Keratinocyte (primary cell): Measurements from ENCODE around the gene SULT1C2. TPM values are rescaled to one million over a fixed set of nuclear protein-coding genes. Genes with fewer than 3 reads are reported as not detected.

ENCODE experiments used
- DNase-seq: peaks from one replicate; pipeline ENCODE4 v3.0.0-alpha.2; 2011; ENCODE audit warnings: low read depth, missing footprints, low spot score
- FAIRE-seq: peaks from 2 replicates; lab custom pipeline; 2011; peaks lifted over from hg19 to GRCh38; lab: Jason Lieb, UNC
- H2AFZ ChIP-seq: 2 replicates; pipeline ENCODE4 v1.6.0; 2012; ENCODE audit warnings: low read length, control low read depth, inconsistent platforms; ENCODE audit not compliant: control insufficient read depth
- H3K27ac ChIP-seq: 2 replicates; pipeline ENCODE4 v1.5.1; 2011; ENCODE audit warnings: low read length; ENCODE audit not compliant: control insufficient read depth, insufficient read depth
- H3K27me3 ChIP-seq: 3 replicates; pipeline ENCODE4 v1.6.0; 2011; ENCODE audit warnings: low read length; ENCODE audit not compliant: control insufficient read depth, insufficient read depth; ENCODE audit errors: extremely low read depth
- H3K36me3 ChIP-seq, 2 experiments: 2 replicates in 1 of 2; 3 replicates in 1 of 2; pipeline ENCODE4 v1.5.1; 2011; ENCODE audit warnings: low read length in 2 of 2, mild to moderate bottlenecking in 1 of 2; ENCODE audit not compliant: control insufficient read depth in 2 of 2, insufficient read depth in 2 of 2; ENCODE audit errors: extremely low read depth in 1 of 2
- H3K4me1 ChIP-seq: 3 replicates; pipeline ENCODE4 v1.5.1; 2011; ENCODE audit warnings: low read length; ENCODE audit not compliant: control insufficient read depth, insufficient read depth; ENCODE audit errors: extremely low read depth
- H3K4me2 ChIP-seq: 3 replicates; pipeline ENCODE4 v1.6.0; 2011; ENCODE audit warnings: low read depth, low read length; ENCODE audit not compliant: control insufficient read depth, insufficient read depth; ENCODE audit errors: extremely low read depth
- H3K4me3 ChIP-seq, 3 experiments: fragments of 200-600 bp in 1 of 3; sonication (generic) in 1 of 3; 2 replicates in 2 of 3; 3 replicates in 1 of 3; pipeline ENCODE4 v1.5.1; 2011 to 2016; ENCODE audit warnings: low read length in 3 of 3, mild to moderate bottlenecking in 3 of 3, control low read depth in 2 of 3, inconsistent platforms in 1 of 3, low read depth in 1 of 3, mixed read lengths in 1 of 3, mixed run types in 1 of 3, moderate library complexity in 1 of 3; ENCODE audit not compliant: control insufficient read depth in 2 of 3, insufficient read depth in 2 of 3; ENCODE audit errors: extremely low read depth in 1 of 3
- H3K79me2 ChIP-seq: 2 replicates; pipeline ENCODE4 v1.6.0; 2012; ENCODE audit warnings: low read length; ENCODE audit not compliant: control insufficient read depth, insufficient read depth
- H3K9ac ChIP-seq: 3 replicates; pipeline ENCODE4 v1.6.0; 2011; ENCODE audit warnings: low read length; ENCODE audit not compliant: control insufficient read depth, insufficient read depth; ENCODE audit errors: extremely low read depth
- H3K9me1 ChIP-seq: 3 replicates; pipeline ENCODE4 v1.6.0; 2011; ENCODE audit warnings: low read length; ENCODE audit not compliant: control insufficient read depth, insufficient read depth; ENCODE audit errors: extremely low read depth
- H3K9me3 ChIP-seq: 2 replicates; pipeline ENCODE4 v1.5.1; 2012; ENCODE audit warnings: low read depth, low read length; ENCODE audit not compliant: control insufficient read depth
- H4K20me1 ChIP-seq: 3 replicates; pipeline ENCODE4 v1.6.0; 2011; ENCODE audit warnings: low read length; ENCODE audit not compliant: control insufficient read depth, insufficient read depth; ENCODE audit errors: extremely low read depth
- EZH2 ChIP-seq: IDR thresholded peaks from one replicate; pipeline ENCODE4 v1.6.1; 2012; ENCODE audit warnings: inconsistent platforms, mild to moderate bottlenecking, low read length, moderate library complexity
- dilution Hi-C: fragments of 300-500 bp; cut with MboI; formaldehyde crosslinking; loops from one replicate; pipeline ENCODE4 v1.7.0; 2020; ENCODE audit warnings: low sequenced_read_pairs; ENCODE audit not compliant: extremely low pct_ligation_motif_present
- polyA plus RNA-seq, 5 experiments: library from polyadenylated mRNA; depleted of rRNA in 3 of 5; stranded (reverse) in 3 of 5; stranded (forward) in 1 of 5; unstranded in 1 of 5; fragments of >200 nt; gene quantifications; 1 replicate in 1 of 5; 2 replicates in 3 of 5; 3 replicates in 1 of 5; pipeline versions ENCODE4 v1.2.1 to v1.2.3, GENCODE V29; 2011 to 2012; ENCODE audit warnings: missing spikeins in 2 of 5, low read depth in 1 of 5, low replicate concordance in 1 of 5
- TF ChIP-seq, protein P1 (sequence below), 3 experiments: IDR thresholded peaks in 1 of 3; conservative IDR thresholded peaks in 1 of 3; optimal IDR thresholded peaks in 1 of 3; 2 replicates in 2 of 3; 3 replicates in 1 of 3; pipeline versions ENCODE3 to v1.5.1; 2011; ENCODE audit warnings: low read length in 3 of 3, mild to moderate bottlenecking in 3 of 3, moderate library complexity in 2 of 3, control low read depth in 1 of 3, inconsistent platforms in 1 of 3; ENCODE audit not compliant: insufficient read depth in 2 of 3; ENCODE audit errors: extremely low read depth in 1 of 3

SULT1C2 gene
- polyA plus RNA-seq, 1 donor (not counting 4 experiments of a cell fraction or from before 2014, with no cell fraction given), result not detected

DNA sequence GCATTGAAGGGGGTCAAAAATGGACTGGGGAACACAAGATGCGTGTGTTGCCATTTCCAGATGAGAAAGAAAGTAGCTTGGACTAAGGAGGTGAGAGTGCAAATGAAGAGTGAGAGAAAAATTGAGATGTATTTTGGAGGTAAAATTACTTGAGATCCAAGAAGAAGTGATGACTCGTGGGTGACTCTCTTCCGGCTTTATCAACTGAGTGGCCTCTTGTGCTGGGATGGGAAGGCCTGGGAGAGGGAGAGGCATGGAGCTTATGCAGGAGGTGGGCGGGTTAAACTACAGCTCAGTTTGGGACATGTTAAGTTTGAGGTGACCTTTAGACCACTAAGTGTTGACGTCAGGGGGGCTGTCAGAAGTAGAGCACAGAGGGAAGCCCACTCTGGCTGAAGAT lies 34.9 kb downstream of the SULT1C2 start:
- Histone ChIP-seq H3K9me3 (no peaks in the 10 kb centered on the region), H3K79me2 (no peaks in the 10 kb centered on the region), H3K4me1 (peaks cover 22% of the 10 kb centered on the region), H3K27me3 (no peaks in the 10 kb centered on the region), H3K4me3 (no peak overlapping the region), H3K9ac (no peak overlapping the region), H2AFZ (no peak overlapping the region), H3K27ac (peak overlapping the region; percentile 10), H3K9me1 (no peaks in the 10 kb centered on the region), H3K36me3 (no peaks in the 10 kb centered on the region), H3K4me2 (no peak overlapping the region), H4K20me1 (no peaks in the 10 kb centered on the region)
- peak; percentile 49 for FAIRE-seq
- no peak for TF ChIP-seq EZH2
- TF ChIP-seq, protein P1, sequence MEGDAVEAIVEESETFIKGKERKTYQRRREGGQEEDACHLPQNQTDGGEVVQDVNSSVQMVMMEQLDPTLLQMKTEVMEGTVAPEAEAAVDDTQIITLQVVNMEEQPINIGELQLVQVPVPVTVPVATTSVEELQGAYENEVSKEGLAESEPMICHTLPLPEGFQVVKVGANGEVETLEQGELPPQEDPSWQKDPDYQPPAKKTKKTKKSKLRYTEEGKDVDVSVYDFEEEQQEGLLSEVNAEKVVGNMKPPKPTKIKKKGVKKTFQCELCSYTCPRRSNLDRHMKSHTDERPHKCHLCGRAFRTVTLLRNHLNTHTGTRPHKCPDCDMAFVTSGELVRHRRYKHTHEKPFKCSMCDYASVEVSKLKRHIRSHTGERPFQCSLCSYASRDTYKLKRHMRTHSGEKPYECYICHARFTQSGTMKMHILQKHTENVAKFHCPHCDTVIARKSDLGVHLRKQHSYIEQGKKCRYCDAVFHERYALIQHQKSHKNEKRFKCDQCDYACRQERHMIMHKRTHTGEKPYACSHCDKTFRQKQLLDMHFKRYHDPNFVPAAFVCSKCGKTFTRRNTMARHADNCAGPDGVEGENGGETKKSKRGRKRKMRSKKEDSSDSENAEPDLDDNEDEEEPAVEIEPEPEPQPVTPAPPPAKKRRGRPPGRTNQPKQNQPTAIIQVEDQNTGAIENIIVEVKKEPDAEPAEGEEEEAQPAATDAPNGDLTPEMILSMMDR (optimal IDR thresholded peaks at IDR 0.05 in 1 of 3, IDR thresholded peaks at IDR 0.05 in 1 of 3, conservative IDR thresholded peaks at IDR 0.05 in 1 of 3; ENCODE audit: extremely low read depth in 1 of 3, insufficient read depth in 2 of 3, low read length in 3 of 3), result no peak
- dilution Hi-C loops, result no loop called here
- peak; percentile 5 for DNase-seq

DNA sequence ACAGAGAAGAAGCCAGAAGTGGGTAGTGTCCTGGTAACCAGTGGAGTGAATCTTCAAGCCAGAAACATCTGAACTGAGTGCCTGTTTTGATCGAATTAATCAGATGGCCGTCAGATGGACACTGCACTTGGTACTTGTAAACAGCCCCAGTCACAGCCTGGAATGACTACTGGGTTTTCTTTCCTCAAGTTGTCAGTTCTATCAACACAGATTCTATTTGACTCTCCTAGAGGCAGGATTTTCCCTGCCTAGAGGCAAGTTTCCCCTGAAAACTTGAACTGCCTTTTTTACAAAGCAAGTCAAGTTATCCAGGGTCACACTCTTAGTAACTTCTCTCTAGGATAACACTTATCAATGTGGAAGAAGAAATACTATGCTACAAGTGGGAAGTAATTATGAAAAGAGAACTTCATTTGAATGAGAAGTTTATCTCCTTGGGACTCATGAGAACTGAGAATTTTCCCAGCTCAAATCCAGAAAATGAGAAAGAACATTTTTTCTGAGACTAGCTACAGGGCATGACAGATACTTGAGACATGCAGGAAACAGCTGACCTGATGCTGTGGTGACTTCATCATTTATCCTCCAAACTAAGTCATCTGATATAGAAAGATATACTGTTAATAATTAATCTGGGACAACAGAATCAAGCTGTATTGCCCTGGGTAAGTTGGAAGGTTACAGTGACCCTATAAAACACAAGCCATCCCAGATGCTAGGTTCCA lies 36.0 kb downstream of the SULT1C2 start:
- H3K4me1 ChIP-seq, result peaks cover 22% of the 10 kb centered on the region
- DNase-seq, result peak; percentile 11
- no peaks in the 10 kb centered on the region for H3K9me1 ChIP-seq
- peak; percentile 73 for FAIRE-seq
- dilution Hi-C loops, result no loop called here
- no peak overlapping the region for H3K4me3 ChIP-seq
- no peaks in the 10 kb centered on the region for H3K27me3 ChIP-seq
- H3K36me3 ChIP-seq, result no peaks in the 10 kb centered on the region
- no peaks in the 10 kb centered on the region for H4K20me1 ChIP-seq
- H3K9ac ChIP-seq, result no peak overlapping the region
- H3K79me2 ChIP-seq, result no peaks in the 10 kb centered on the region
- H2AFZ ChIP-seq, result peak overlapping the region; percentile 18
- H3K4me2 ChIP-seq, result peak overlapping the region; percentile 38
- H3K9me3 ChIP-seq, result no peaks in the 10 kb centered on the region
- no peak for TF ChIP-seq EZH2
- TF ChIP-seq, protein P1 (optimal IDR thresholded peaks at IDR 0.05 in 1 of 3, IDR thresholded peaks at IDR 0.05 in 1 of 3, conservative IDR thresholded peaks at IDR 0.05 in 1 of 3; ENCODE audit: extremely low read depth in 1 of 3, insufficient read depth in 2 of 3, low read length in 3 of 3), result no peak
- peak overlapping the region; percentile 51 for H3K27ac ChIP-seq
